H9 (cell line): ENCODE results near the gene PTPN13. TPM values are rescaled to one million over a fixed set of nuclear protein-coding genes. Genes with fewer than 3 reads are reported as not detected.

Source experiments
- DNase-seq: peaks from one replicate; pipeline ENCODE4 v3.0.0-alpha.2; 2017
- H2AFZ ChIP-seq: one replicate; pipeline ENCODE4 v1.6.1; 2013; ENCODE audit warnings: mild to moderate bottlenecking, low read length, control low read depth, moderate library complexity
- H2AK5ac ChIP-seq: 2 replicates; pipeline ENCODE4 v1.6.1; 2013; ENCODE audit warnings: low read length, control low read depth, mixed read lengths; ENCODE audit not compliant: insufficient read length
- H2BK120ac ChIP-seq: one replicate; pipeline ENCODE4 v1.6.1; 2013; ENCODE audit warnings: low read depth, mild to moderate bottlenecking, low read length, control low read depth, inconsistent platforms; ENCODE audit not compliant: poor library complexity, severe bottlenecking
- H2BK12ac ChIP-seq: 2 replicates; pipeline ENCODE4 v1.6.1; 2013; ENCODE audit warnings: low read length, control low read depth, mixed read lengths, low read depth; ENCODE audit not compliant: insufficient read length
- H2BK15ac ChIP-seq: 2 replicates; pipeline ENCODE4 v1.6.1; 2013; ENCODE audit warnings: low read depth, low read length, control low read depth
- H2BK20ac ChIP-seq: one replicate; pipeline ENCODE4 v1.6.1; 2013; ENCODE audit warnings: low read depth, mild to moderate bottlenecking, low read length, control low read depth, inconsistent platforms; ENCODE audit not compliant: poor library complexity, severe bottlenecking
- H2BK5ac ChIP-seq: 2 replicates; pipeline ENCODE4 v1.6.1; 2013; ENCODE audit warnings: low read length, control low read depth, mixed read lengths; ENCODE audit not compliant: insufficient read length
- H3K14ac ChIP-seq: 2 replicates; pipeline ENCODE4 v1.6.1; 2013; ENCODE audit warnings: low read length, control low read depth; ENCODE audit not compliant: insufficient read depth
- H3K18ac ChIP-seq: 2 replicates; pipeline ENCODE4 v1.6.1; 2013; ENCODE audit warnings: low read depth, mild to moderate bottlenecking, mixed read lengths, low read length, control low read depth; ENCODE audit not compliant: insufficient read length
- H3K23ac ChIP-seq: 2 replicates; pipeline ENCODE4 v1.6.1; 2013; ENCODE audit warnings: low read length, control low read depth, mixed read lengths, low read depth; ENCODE audit not compliant: insufficient read length
- H3K23me2 ChIP-seq: 2 replicates; pipeline ENCODE4 v1.6.1; 2013; ENCODE audit warnings: low read depth, mild to moderate bottlenecking, mixed read lengths, low read length, control low read depth; ENCODE audit not compliant: insufficient read length, poor library complexity, severe bottlenecking
- H3K27ac ChIP-seq: 2 replicates; pipeline ENCODE4 v1.5.1; 2013; ENCODE audit warnings: low read length, control low read depth, mixed read lengths, low read depth; ENCODE audit not compliant: insufficient read length
- H3K27me3 ChIP-seq: 2 replicates; pipeline ENCODE4 v1.6.1; 2013; ENCODE audit warnings: low read length, control low read depth, inconsistent platforms; ENCODE audit not compliant: insufficient read depth
- H3K4ac ChIP-seq: 2 replicates; pipeline ENCODE4 v1.6.1; 2013; ENCODE audit warnings: low read depth, mild to moderate bottlenecking, control low read depth, inconsistent platforms, low read length, moderate library complexity
- H3K4me1 ChIP-seq: 2 replicates; pipeline ENCODE4 v1.6.1; 2013; ENCODE audit warnings: low read length, control low read depth, inconsistent platforms; ENCODE audit not compliant: insufficient read depth
- H3K4me2 ChIP-seq: 2 replicates; pipeline ENCODE4 v1.6.1; 2013; ENCODE audit warnings: low read length, control low read depth, mixed read lengths; ENCODE audit not compliant: insufficient read length, insufficient read depth
- H3K56ac ChIP-seq: 2 replicates; pipeline ENCODE4 v1.6.1; 2013; ENCODE audit warnings: low read depth, mild to moderate bottlenecking, mixed read lengths, low read length, control low read depth; ENCODE audit not compliant: insufficient read length
- H3K79me1 ChIP-seq: 2 replicates; pipeline ENCODE4 v1.6.1; 2013; ENCODE audit warnings: low read depth, mild to moderate bottlenecking, moderate library complexity, low read length, control low read depth, inconsistent platforms; ENCODE audit not compliant: insufficient read depth, poor library complexity, severe bottlenecking
- H3K79me2 ChIP-seq: 2 replicates; pipeline ENCODE4 v1.6.1; 2013; ENCODE audit warnings: low read length, control low read depth, inconsistent platforms; ENCODE audit not compliant: insufficient read depth
- H3K9ac ChIP-seq: 2 replicates; pipeline ENCODE4 v1.6.1; 2013; ENCODE audit warnings: low read length, control low read depth, mixed read lengths; ENCODE audit not compliant: insufficient read length; ENCODE audit errors: extremely low read depth
- H3K9me3 ChIP-seq: one replicate; pipeline ENCODE4 v1.6.1; 2013; ENCODE audit warnings: low read depth, low read length, inconsistent platforms; ENCODE audit not compliant: control insufficient read depth
- H3T11ph ChIP-seq: one replicate; pipeline ENCODE4 v1.6.1; 2013; ENCODE audit warnings: mild to moderate bottlenecking, low read length, control low read depth, inconsistent platforms
- H4K20me1 ChIP-seq: one replicate; pipeline ENCODE4 v1.6.1; 2013; ENCODE audit not compliant: control insufficient read depth, insufficient read length, insufficient read depth
- H4K5ac ChIP-seq: 2 replicates; pipeline ENCODE4 v1.6.1; 2013; ENCODE audit warnings: low read depth, mild to moderate bottlenecking, mixed read lengths, low read length, control low read depth; ENCODE audit not compliant: insufficient read length
- H4K8ac ChIP-seq: replicated peaks from 2 replicates; pipeline ENCODE4 v1.6.1; 2013; ENCODE audit warnings: low read length, control low read depth, mixed read lengths, low read depth; ENCODE audit not compliant: insufficient read length
- H4K91ac ChIP-seq: 2 replicates; pipeline ENCODE4 v1.6.1; 2013; ENCODE audit warnings: low read depth, mild to moderate bottlenecking, moderate library complexity, mixed read lengths, low read length, control low read depth; ENCODE audit not compliant: insufficient read length
- H3K27ac Mint-ChIP-seq, 3 experiments: 2 replicates in 2 of 3; 3 replicates in 1 of 3; pipeline ENCODE4 v1.8.0; 2020 to 2021; ENCODE audit warnings: mixed read lengths in 3 of 3, mild to moderate bottlenecking in 1 of 3, moderate library complexity in 1 of 3
- H3K27me3 Mint-ChIP-seq: 2 replicates; pipeline ENCODE4 v1.8.0; 2021; ENCODE audit warnings: low read depth, mild to moderate bottlenecking, moderate library complexity, mixed read lengths
- H3K36me3 Mint-ChIP-seq, 3 experiments: 2 replicates in 2 of 3; 3 replicates in 1 of 3; pipeline ENCODE4 v1.8.0; 2020 to 2021; ENCODE audit warnings: low read depth in 3 of 3, mixed read lengths in 3 of 3; ENCODE audit not compliant: insufficient read depth in 1 of 3
- H3K4me1 Mint-ChIP-seq, 2 experiments: 2 replicates each; pipeline ENCODE4 v1.8.0; 2020; ENCODE audit warnings: mixed read lengths in 2 of 2
- H3K4me3 Mint-ChIP-seq, 2 experiments: 2 replicates in 1 of 2; 3 replicates in 1 of 2; pipeline ENCODE4 v1.8.0; 2020 to 2021; ENCODE audit warnings: mild to moderate bottlenecking in 2 of 2, mixed read lengths in 2 of 2, moderate library complexity in 1 of 2
- H3K9me3 Mint-ChIP-seq, 2 experiments: 2 replicates in 1 of 2; 3 replicates in 1 of 2; pipeline ENCODE4 v1.8.0; 2020; ENCODE audit warnings: mild to moderate bottlenecking in 2 of 2, mixed read lengths in 2 of 2, moderate library complexity in 1 of 2
- WGBS: extraction: QIAGEN DNeasy Blood & Tissue Kit; methylation state at CpG from one replicate; pipeline ENCODE4 v1.1.7; 2013; ENCODE audit warnings: missing lambda C conversion rate, low lambda C conversion rate, mixed read lengths; ENCODE audit not compliant: insufficient read length; ENCODE audit errors: extremely low coverage; 5-methylcytosine and 5-hydroxymethylcytosine counted together
- total RNA-seq: library from RNA; stranded (reverse); gene quantifications from 2 replicates; pipeline ENCODE4 v1.2.1, GENCODE V29; 2021
- TF ChIP-seq, protein P1 (sequence below): fragments of 200-600 bp; sonication (generic); conservative IDR thresholded peaks from 3 replicates; pipeline ENCODE4 v1.8.0; 2021; ENCODE audit warnings: antibody characterized with exemption, mild to moderate bottlenecking

PTPN13 gene
- total RNA-seq, 1 experiment from 2014 or later, result 34.9 TPM

DNA sequence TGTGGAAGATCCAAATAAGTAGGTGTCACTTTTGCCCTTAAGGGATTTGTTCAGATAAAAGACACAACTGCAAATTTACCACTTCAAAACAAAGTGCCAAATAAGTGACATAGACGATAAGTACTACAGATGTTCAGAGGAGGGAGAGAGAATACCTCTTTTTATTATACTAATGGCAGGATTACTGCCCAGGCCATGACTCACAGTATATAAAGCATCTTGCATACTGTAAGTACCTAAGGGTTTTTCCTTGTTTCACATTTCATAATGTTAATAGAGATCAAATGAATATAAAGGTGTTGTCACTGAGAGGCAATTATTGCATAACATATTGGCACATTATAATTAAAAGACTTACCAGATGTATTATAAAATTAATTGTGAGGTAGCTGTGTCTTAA, 46.4 kb downstream of the PTPN13 start:
- no peak overlapping the region for H3T11ph ChIP-seq
- H4K20me1 ChIP-seq, result no peaks in the 10 kb centered on the region
- TF ChIP-seq, protein P1, sequence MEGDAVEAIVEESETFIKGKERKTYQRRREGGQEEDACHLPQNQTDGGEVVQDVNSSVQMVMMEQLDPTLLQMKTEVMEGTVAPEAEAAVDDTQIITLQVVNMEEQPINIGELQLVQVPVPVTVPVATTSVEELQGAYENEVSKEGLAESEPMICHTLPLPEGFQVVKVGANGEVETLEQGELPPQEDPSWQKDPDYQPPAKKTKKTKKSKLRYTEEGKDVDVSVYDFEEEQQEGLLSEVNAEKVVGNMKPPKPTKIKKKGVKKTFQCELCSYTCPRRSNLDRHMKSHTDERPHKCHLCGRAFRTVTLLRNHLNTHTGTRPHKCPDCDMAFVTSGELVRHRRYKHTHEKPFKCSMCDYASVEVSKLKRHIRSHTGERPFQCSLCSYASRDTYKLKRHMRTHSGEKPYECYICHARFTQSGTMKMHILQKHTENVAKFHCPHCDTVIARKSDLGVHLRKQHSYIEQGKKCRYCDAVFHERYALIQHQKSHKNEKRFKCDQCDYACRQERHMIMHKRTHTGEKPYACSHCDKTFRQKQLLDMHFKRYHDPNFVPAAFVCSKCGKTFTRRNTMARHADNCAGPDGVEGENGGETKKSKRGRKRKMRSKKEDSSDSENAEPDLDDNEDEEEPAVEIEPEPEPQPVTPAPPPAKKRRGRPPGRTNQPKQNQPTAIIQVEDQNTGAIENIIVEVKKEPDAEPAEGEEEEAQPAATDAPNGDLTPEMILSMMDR, result no peak
- H2BK15ac ChIP-seq, result no peak overlapping the region
- Mint-ChIP-seq H3K4me3 (no peak overlapping the region), H3K9me3 (peaks cover 9 to 13% of the 10 kb centered on the region in 2 experiments; a peak in 4 of 5 replicates), H3K27ac (no peak overlapping the region), H3K36me3 (peaks cover 28 to 31% (median 28%) of the 10 kb centered on the region in 3 experiments), H3K4me1 (peaks cover 4 to 7% of the 10 kb centered on the region in 2 experiments), H3K27me3 (no peaks in the 10 kb centered on the region)
- H3K23ac ChIP-seq, result no peak overlapping the region
- no peak overlapping the region for H2BK120ac ChIP-seq
- H3K79me1 ChIP-seq, result peaks cover 2% of the 10 kb centered on the region
- H3K56ac ChIP-seq, result no peak overlapping the region
- H3K4me2 ChIP-seq, result no peak overlapping the region
- H2AFZ ChIP-seq, result no peak overlapping the region
- H2AK5ac ChIP-seq, result no peak overlapping the region
- H3K79me2 ChIP-seq, result no peaks in the 10 kb centered on the region
- H2BK20ac ChIP-seq, result no peak overlapping the region
- no peak overlapping the region for H3K18ac ChIP-seq
- no peak overlapping the region for H2BK12ac ChIP-seq
- H4K8ac ChIP-seq, result no peak overlapping the region
- no CpG with 5 or more reads among the region's 1 CpG for WGBS
- H3K27ac ChIP-seq, result no peak overlapping the region
- no peak overlapping the region for H4K5ac ChIP-seq
- H3K9ac ChIP-seq, result no peak overlapping the region
- H4K91ac ChIP-seq, result no peak overlapping the region
- no peak overlapping the region for H3K4ac ChIP-seq
- no peak overlapping the region for H2BK5ac ChIP-seq
- H3K23me2 ChIP-seq, result no peaks in the 10 kb centered on the region
- H3K4me1 ChIP-seq, result no peaks in the 10 kb centered on the region
- no peak for DNase-seq
- no peaks in the 10 kb centered on the region for H3K27me3 ChIP-seq
- no peaks in the 10 kb centered on the region for H3K9me3 ChIP-seq
- no peak overlapping the region for H3K14ac ChIP-seq
